HepG2 (cell line): Measurements from ENCODE around the gene UST. TPM values are rescaled to one million over a fixed set of nuclear protein-coding genes. Genes with fewer than 3 reads are reported as not detected.
A peak's percentile ranks its signal among the peaks of the same experiment; 100 is the strongest.

ENCODE experiments used
- KAT2B ChIP-seq: fragments of 150-350 bp; IDR thresholded peaks from 2 replicates; pipeline ENCODE4 v1.6.1; 2014; ENCODE audit warnings: low read depth, low read length, borderline replicate concordance
- KLF9 ChIP-seq: IDR thresholded peaks from 2 replicates; pipeline ENCODE4 v1.6.1; 2016; ENCODE audit warnings: low read depth
- SNAI1 ChIP-seq: sonication (generic); formaldehyde crosslinking; IDR thresholded peaks from 2 replicates; pipeline ENCODE4 v1.5.0; 2020; ENCODE audit warnings: mild to moderate bottlenecking, missing genetic modification reagents, borderline replicate concordance
- TCF7L2 ChIP-seq: IDR thresholded peaks from 2 replicates; pipeline ENCODE4 v1.6.1; 2011; ENCODE audit warnings: mild to moderate bottlenecking, low read depth, low read length, moderate library complexity
- ZNF224 ChIP-seq: sonication (generic); formaldehyde crosslinking; IDR thresholded peaks from 2 replicates; pipeline ENCODE4 v1.5.0; 2020; ENCODE audit warnings: mild to moderate bottlenecking, missing genetic modification reagents
- ZNF292 ChIP-seq: sonication (generic); formaldehyde crosslinking; IDR thresholded peaks from 2 replicates; pipeline ENCODE4 v1.8.1; 2022; ENCODE audit warnings: mild to moderate bottlenecking, low read depth, missing genetic modification reagents, borderline replicate concordance
- ZNF652 ChIP-seq: IDR thresholded peaks from 2 replicates; pipeline ENCODE4 v1.6.1; 2016; ENCODE audit warnings: low read depth, borderline replicate concordance
- ZNF768 ChIP-seq: sonication (generic); formaldehyde crosslinking; IDR thresholded peaks from 2 replicates; pipeline ENCODE4 v1.4.0; 2020; ENCODE audit warnings: missing genetic modification reagents
- ZNF773 ChIP-seq: sonication (generic); formaldehyde crosslinking; IDR thresholded peaks from 2 replicates; pipeline ENCODE4 v1.4.0; 2020; ENCODE audit warnings: missing genetic modification reagents, borderline replicate concordance
- polyA plus RNA-seq, 8 experiments: library from polyadenylated mRNA; depleted of rRNA in 3 of 8; stranded (reverse) in 7 of 8; unstranded in 1 of 8; fragments of >200 nt; fragmentation: Illumina TruSeq in 4 of 8; extraction: Trizol in 4 of 8; gene quantifications; 2 replicates each; pipeline versions ENCODE4 v1.2.1 to v1.2.3, GENCODE V29; 2011 to 2016; ENCODE audit warnings: low read depth in 4 of 8, missing spikeins in 1 of 8, mixed read lengths in 1 of 8; ENCODE audit not compliant: insufficient read depth in 1 of 8
- total RNA-seq, 5 experiments: library from RNA; depleted of rRNA; stranded (reverse); fragments of >200 nt; fragmentation: Illumina TruSeq; extraction: Trizol; gene quantifications; 2 replicates each; pipeline ENCODE4 v1.2.3, GENCODE V29; 2016; ENCODE audit warnings: low read depth in 1 of 5
- TF ChIP-seq, protein P1 (sequence below): sonication (generic); formaldehyde crosslinking; IDR thresholded peaks from 2 replicates; pipeline ENCODE4 v1.4.0; 2020; ENCODE audit warnings: missing genetic modification reagents, borderline replicate concordance
- TF ChIP-seq, protein P2 (sequence below): sonication (generic); formaldehyde crosslinking; IDR thresholded peaks from 2 replicates; pipeline ENCODE4 v1.4.0; 2020; ENCODE audit warnings: missing genetic modification reagents, mild to moderate bottlenecking, borderline replicate concordance
- TF ChIP-seq, protein P3 (sequence below): IDR thresholded peaks from 2 replicates; pipeline ENCODE4 v1.6.1; 2016
- TF ChIP-seq, protein P4 (sequence below): sonication (generic); formaldehyde crosslinking; IDR thresholded peaks from 2 replicates; pipeline ENCODE4 v1.4.0; 2020; ENCODE audit warnings: missing genetic modification reagents, borderline replicate concordance
- TF ChIP-seq, protein P5 (sequence below): sonication (generic); formaldehyde crosslinking; IDR thresholded peaks from 2 replicates; pipeline ENCODE4 v1.8.0; 2022; ENCODE audit warnings: low read depth, missing genetic modification reagents

Gene UST
- total and polyA plus RNA-seq, 2 of the 13 experiments (the other 11 are each of a cell fraction or from before 2014, with no cell fraction given): 0.27 TPM; not detected in 1

DNA sequence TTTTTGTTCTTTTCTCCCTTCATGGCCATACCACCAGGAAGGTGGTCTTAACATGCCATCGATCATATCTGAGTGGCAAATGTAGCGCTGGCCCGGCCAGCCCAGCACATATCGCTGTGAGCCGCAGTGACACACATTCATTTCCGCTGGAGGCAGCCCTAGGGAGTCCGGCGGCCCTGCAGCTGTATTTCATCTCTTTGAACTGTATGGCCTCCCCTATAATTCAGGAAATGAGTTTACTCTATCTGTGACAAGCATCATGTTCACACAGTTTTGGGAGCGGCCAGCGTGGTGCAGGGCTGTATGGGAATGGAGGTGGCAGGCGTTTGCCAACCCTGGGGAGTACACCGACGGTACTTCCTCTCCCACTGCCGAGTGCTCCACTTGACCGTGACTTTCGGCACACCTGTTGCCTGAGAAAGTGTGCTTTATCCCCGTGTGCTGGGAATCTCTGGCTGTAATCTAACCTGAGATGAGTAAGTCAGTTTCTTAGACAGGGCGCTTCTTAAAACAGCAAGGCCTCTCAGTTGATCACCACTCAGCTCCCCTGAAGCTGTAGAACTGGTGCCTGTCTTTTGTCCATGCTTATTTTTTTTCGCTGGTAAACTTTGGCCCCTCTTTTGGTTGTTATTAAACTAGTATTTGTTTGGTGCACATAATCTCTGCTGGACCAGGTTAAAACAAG is 313.6 kb downstream of the UST start (continued):
- TF ChIP-seq, protein P1, sequence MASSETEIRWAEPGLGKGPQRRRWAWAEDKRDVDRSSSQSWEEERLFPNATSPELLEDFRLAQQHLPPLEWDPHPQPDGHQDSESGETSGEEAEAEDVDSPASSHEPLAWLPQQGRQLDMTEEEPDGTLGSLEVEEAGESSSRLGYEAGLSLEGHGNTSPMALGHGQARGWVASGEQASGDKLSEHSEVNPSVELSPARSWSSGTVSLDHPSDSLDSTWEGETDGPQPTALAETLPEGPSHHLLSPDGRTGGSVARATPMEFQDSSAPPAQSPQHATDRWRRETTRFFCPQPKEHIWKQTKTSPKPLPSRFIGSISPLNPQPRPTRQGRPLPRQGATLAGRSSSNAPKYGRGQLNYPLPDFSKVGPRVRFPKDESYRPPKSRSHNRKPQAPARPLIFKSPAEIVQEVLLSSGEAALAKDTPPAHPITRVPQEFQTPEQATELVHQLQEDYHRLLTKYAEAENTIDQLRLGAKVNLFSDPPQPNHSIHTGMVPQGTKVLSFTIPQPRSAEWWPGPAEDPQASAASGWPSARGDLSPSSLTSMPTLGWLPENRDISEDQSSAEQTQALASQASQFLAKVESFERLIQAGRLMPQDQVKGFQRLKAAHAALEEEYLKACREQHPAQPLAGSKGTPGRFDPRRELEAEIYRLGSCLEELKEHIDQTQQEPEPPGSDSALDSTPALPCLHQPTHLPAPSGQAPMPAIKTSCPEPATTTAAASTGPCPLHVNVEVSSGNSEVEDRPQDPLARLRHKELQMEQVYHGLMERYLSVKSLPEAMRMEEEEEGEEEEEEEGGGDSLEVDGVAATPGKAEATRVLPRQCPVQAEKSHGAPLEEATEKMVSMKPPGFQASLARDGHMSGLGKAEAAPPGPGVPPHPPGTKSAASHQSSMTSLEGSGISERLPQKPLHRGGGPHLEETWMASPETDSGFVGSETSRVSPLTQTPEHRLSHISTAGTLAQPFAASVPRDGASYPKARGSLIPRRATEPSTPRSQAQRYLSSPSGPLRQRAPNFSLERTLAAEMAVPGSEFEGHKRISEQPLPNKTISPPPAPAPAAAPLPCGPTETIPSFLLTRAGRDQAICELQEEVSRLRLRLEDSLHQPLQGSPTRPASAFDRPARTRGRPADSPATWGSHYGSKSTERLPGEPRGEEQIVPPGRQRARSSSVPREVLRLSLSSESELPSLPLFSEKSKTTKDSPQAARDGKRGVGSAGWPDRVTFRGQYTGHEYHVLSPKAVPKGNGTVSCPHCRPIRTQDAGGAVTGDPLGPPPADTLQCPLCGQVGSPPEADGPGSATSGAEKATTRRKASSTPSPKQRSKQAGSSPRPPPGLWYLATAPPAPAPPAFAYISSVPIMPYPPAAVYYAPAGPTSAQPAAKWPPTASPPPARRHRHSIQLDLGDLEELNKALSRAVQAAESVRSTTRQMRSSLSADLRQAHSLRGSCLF: no peak
- peak; percentile 69; the same call in 1 of the 2 replicates for TF ChIP-seq ZNF224
- 0 out of 2 replicates have a peak, but pooled peaks have one; percentile 69 for TF ChIP-seq SNAI1 (CRISPR knock-in tag)
- no peak for TF ChIP-seq KAT2B
- TF ChIP-seq ZNF773 (CRISPR knock-in tag): no peak
- TF ChIP-seq ZNF292 (CRISPR knock-in tag): 0 out of 2 replicates have a peak, but pooled peaks have one; percentile 3
- TF ChIP-seq, protein P2, sequence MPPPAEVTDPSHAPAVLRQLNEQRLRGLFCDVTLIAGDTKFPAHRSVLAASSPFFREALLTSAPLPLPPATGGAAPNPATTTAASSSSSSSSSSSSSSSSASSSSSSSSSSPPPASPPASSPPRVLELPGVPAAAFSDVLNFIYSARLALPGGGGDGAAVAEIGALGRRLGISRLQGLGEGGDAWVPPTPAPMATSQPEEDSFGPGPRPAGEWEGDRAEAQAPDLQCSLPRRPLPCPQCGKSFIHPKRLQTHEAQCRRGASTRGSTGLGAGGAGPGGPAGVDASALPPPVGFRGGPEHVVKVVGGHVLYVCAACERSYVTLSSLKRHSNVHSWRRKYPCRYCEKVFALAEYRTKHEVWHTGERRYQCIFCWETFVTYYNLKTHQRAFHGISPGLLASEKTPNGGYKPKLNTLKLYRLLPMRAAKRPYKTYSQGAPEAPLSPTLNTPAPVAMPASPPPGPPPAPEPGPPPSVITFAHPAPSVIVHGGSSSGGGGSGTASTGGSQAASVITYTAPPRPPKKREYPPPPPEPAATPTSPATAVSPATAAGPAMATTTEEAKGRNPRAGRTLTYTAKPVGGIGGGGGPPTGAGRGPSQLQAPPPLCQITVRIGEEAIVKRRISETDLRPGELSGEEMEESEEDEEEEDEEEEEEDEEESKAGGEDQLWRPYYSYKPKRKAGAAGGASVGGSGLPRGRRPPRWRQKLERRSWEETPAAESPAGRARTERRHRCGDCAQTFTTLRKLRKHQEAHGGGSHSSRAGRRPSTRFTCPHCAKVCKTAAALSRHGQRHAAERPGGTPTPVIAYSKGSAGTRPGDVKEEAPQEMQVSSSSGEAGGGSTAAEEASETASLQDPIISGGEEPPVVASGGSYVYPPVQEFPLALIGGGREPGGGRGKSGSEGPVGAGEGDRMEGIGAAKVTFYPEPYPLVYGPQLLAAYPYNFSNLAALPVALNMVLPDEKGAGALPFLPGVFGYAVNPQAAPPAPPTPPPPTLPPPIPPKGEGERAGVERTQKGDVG (CRISPR knock-in tag): peak; percentile 69; the same call in 1 of the 2 replicates
- TF ChIP-seq ZNF768 (CRISPR knock-in tag): 0 out of 2 replicates have a peak, but pooled peaks have one; percentile 11
- TF ChIP-seq TCF7L2: no peak
- no peak for TF ChIP-seq ZNF652 (CRISPR knock-in tag)
- TF ChIP-seq KLF9 (CRISPR knock-in tag): no peak
- TF ChIP-seq, protein P3, sequence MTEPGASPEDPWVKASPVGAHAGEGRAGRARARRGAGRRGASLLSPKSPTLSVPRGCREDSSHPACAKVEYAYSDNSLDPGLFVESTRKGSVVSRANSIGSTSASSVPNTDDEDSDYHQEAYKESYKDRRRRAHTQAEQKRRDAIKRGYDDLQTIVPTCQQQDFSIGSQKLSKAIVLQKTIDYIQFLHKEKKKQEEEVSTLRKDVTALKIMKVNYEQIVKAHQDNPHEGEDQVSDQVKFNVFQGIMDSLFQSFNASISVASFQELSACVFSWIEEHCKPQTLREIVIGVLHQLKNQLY: 0 out of 2 replicates have a peak, but pooled peaks have one; percentile 22
- TF ChIP-seq, protein P4, sequence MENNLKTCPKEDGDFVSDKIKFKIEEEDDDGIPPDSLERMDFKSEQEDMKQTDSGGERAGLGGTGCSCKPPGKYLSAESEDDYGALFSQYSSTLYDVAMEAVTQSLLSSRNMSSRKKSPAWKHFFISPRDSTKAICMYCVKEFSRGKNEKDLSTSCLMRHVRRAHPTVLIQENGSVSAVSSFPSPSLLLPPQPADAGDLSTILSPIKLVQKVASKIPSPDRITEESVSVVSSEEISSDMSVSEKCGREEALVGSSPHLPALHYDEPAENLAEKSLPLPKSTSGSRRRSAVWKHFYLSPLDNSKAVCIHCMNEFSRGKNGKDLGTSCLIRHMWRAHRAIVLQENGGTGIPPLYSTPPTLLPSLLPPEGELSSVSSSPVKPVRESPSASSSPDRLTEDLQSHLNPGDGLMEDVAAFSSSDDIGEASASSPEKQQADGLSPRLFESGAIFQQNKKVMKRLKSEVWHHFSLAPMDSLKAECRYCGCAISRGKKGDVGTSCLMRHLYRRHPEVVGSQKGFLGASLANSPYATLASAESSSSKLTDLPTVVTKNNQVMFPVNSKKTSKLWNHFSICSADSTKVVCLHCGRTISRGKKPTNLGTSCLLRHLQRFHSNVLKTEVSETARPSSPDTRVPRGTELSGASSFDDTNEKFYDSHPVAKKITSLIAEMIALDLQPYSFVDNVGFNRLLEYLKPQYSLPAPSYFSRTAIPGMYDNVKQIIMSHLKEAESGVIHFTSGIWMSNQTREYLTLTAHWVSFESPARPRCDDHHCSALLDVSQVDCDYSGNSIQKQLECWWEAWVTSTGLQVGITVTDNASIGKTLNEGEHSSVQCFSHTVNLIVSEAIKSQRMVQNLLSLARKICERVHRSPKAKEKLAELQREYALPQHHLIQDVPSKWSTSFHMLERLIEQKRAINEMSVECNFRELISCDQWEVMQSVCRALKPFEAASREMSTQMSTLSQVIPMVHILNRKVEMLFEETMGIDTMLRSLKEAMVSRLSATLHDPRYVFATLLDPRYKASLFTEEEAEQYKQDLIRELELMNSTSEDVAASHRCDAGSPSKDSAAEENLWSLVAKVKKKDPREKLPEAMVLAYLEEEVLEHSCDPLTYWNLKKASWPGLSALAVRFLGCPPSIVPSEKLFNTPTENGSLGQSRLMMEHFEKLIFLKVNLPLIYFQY: no peak
- TF ChIP-seq, protein P5, sequence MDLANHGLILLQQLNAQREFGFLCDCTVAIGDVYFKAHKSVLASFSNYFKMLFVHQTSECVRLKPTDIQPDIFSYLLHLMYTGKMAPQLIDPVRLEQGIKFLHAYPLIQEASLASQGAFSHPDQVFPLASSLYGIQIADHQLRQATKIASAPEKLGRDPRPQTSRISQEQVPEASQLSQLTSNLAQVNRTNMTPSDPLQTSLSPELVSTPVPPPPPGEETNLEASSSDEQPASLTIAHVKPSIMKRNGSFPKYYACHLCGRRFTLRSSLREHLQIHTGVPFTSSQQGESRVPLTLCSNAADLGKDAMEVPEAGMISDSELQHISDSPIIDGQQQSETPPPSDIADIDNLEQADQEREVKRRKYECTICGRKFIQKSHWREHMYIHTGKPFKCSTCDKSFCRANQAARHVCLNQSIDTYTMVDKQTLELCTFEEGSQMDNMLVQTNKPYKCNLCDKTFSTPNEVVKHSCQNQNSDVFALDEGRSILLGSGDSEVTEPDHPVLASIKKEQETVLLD: no peak
